Stimulated activated CD4-positive, alpha-beta T cell treated with anti-CD3 and anti-CD28 coated beads, TNF-alpha, amount 100 ng/mL, for 24 hours (primary cell): Measurements from ENCODE around the gene PTCD3.

Source experiments
- DNase-seq, 3 experiments: peaks; one replicate each; pipeline ENCODE4 v3.0.0-alpha.2; 2020; ENCODE audit warnings: low read depth in 3 of 3

Gene PTCD3

GRCh38 chr2:86105969-86106945 is at the start of gene PTCD3:
Gene PTCD3 (plus strand): TSS chr2:86106235. CDS start chr2:86106248, 13 bp downstream.
- peak; percentile 89 to 95 (median 90) for DNase-seq

GRCh38 chr2:86056590-86057331 is 49.3 kb upstream of the PTCD3 start:
- no peak for DNase-seq

DNA sequence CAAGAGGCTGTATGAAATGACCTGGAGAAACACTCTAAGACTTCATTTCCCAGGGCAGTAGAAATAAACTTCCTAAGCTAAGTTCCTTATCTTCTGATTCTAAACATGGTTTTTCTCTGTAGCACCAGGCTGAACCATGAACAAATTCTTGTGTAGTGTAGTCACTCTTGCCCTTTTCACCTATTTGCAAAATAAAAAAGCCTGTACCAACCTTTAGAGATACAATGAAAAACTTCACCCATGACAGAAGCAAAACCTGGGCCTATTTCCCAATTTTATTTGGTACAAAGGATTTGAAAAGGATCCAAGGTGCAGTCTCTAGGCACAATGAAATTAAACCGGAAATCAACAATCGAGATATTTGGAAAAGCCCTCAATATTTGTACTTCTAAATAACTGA is 44.0 kb upstream of the PTCD3 start:
- DNase-seq: no peak

DNA sequence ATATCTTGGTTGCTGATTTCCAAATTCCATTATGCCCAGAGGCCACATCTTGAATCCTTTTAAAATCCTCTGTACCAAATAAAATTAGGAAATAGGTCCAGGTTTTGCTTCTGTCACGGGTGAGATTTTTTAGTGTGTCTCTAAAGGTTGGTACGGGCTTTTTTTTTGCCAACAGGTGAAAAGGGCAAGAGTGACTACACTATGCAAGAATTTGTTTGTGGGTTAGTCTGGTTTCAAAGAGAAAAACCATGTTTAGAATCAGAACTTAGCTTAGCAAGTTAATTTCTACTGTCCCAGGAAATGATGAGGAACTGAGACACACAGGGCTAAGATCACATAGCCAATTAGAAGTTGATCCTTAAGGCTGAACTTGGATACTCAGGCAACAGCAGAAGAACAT is 42.0 kb upstream of the PTCD3 start:
- no peak for DNase-seq

DNA sequence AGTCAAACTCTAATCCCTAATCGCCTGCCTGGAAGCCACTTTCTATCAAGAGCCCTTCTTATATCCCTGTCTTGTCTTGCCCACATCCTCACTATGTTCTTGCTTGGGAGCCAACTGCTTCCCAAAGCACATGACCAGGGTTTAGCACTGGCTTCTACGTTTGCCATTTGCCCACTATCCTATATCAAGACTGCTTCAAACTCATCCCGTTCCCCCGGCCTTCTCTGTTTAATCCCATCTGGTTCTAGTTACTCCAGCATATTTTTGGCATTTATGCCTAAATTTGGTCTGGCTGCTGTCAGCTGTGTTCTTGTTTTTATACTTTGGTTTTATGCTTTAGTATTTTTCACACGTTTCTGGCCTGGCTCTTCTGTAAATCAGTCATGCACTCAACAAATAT is 40.5 kb upstream of the PTCD3 start:
- no peak for DNase-seq

DNA sequence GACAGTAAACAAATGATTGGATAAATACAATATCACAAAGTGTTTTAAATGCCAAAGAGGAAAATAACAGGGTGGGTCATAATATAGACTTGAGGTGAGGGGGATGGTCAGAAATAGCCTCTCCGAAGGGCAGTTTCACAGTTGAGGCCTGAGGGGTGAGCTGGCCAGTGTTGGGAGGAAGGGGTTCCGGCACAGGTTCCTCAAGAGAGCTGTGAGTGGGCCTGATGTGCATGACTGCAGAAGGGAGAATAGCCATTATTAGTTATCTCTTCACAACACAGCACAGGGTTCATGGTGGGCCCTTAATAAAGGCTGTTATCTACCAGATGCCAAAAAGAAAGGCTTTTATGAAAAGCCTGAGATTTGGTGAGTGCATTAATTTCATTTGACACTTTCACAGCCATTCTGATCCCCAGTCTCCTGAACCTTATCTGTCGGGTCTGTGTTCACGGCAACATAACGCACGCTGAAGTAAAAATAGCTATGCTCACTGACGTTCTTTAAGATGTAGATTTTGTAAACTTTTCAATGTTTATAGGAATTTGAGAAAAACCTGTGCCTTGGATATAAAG is 39.9 kb upstream of the PTCD3 start:
- DNase-seq: no peak

- no peak for DNase-seq
Measured at GRCh38 chr2:86066915-86067314, 39.1 kb upstream of the PTCD3 start.

DNA sequence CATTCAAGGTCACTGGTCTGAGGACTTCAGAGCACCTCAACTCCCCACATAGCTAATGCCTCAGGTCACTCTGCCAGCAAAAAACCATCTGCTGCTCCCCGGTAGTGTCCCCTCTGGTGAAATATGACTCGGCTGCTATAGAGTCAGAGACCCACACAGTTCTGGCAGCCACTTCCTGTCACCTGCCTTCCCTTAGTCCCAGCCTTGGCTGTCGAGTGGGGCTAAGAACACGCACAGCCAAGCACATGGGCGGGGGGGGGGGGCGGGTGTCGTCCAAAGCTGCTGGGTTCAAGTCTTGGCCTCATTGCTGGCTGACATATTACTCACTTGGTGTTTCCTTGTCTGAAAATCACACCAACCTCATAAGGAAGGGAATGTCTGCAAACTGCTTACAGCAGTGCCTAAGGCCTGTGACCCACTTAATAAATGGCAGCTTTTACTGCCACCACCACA is 37.9 kb upstream of the PTCD3 start:
- DNase-seq: peak in 1 of 3 experiments; percentile 15

GRCh38 chr2:86068648-86069047 is 37.4 kb upstream of the PTCD3 start:
- DNase-seq: no peak

GRCh38 chr2:86069091-86069685 is 36.8 kb upstream of the PTCD3 start:
- DNase-seq: no peak

GRCh38 chr2:86069783-86070339 is 36.2 kb upstream of the PTCD3 start:
- DNase-seq: no peak

- no peak for DNase-seq
Measured at GRCh38 chr2:86070868-86071267, 35.2 kb upstream of the PTCD3 start.

DNA sequence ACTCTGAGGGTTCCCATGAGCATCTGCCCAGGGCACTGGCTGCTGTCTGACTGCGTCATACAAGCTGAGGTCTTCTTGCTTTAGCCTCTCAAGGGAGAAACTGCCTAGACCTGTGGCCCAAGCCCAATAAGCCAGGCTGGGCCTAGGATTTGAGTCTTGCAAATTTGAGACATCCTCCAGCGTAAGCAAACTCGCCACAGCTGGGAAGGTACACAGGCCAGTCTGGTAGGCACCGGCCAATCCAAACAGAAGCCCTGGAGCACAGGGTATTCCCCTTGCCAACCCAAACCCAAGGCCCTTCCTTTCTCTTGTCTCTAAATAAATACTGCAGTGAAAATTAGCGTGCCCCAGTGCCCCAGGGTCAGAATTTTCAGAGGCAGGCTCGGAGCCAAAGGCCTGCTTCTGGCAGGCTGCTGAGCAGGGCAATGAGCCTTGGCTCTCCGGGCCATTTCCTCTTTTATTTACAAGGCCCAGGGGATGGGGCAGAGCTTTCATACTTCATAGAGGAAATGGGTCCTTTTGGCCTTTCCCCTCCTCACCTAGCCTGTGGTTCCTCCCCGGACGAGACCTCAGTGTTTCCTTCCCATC is 33.7 kb upstream of the PTCD3 start:
- DNase-seq: no peak

GRCh38 chr2:86073225-86073624 is 32.8 kb upstream of the PTCD3 start:
- DNase-seq: no peak

DNA sequence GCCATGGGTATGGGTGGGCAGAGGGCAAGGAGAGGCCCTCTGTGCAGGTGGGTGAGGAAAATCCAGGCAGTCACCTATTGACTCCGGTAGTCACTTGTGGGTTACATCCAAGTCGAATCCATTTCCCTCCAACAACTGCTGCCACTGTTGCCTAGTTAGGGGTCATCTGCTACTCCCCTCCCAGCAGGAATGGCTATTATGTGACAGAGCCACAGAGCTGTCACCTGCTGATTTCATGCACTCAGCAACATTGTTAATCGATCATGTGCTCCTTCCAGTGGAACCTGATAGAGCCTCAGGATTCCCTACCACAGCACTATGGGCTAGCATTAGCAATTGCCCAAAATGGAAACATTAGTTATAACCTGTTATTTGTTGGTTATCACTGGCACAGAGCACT is 31.8 kb upstream of the PTCD3 start:
- no peak for DNase-seq

DNA sequence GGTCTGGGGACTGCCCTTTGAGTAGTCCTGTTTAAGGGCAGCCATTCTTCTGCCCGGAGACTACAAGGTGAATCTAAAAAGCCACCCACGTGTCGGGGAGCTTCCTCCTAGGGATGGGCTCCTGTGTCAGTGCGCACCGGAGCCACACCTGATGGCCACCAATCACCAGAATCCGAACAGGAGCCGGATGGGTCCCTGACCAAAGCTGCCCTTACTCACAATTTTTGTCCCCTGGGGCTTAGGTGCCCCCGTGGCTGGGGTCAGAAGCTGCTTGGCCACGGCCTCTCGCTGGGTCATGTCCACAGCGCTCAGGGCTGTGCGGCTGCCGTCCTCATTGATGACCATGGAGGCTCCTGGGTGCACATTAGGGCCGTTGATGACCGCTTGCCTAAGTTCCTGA is 31.2 kb upstream of the PTCD3 start:
- no peak for DNase-seq

GRCh38 chr2:86075886-86076285 is 30.1 kb upstream of the PTCD3 start:
- no peak for DNase-seq

- DNase-seq: no peak
Measured at GRCh38 chr2:86078774-86079545, 27.1 kb upstream of the PTCD3 start.

GRCh38 chr2:86079981-86080911 is 25.8 kb upstream of the PTCD3 start:
- DNase-seq: peak; percentile 31 to 71 (median 46)
